SKM-1 (cell line): ENCODE measurements around the gene SLC16A11.
"Not testable (repeated sequence)": the region's sequence is repeated elsewhere in the genome, so short reads cannot be mapped to it uniquely, and the experiment has no call there.

Source experiments
- DNase-seq: peaks from one replicate; lab custom pipeline; 2025; ENCODE audit not compliant: unreplicated experiment; lab: John Stamatoyannopoulos, UW

The SLC16A11 gene

GRCh38 chr17:7011415-7011814, 32.5 kb downstream of the SLC16A11 start:
- no peak for DNase-seq

GRCh38 chr17:7010523-7010922, 33.4 kb downstream of the SLC16A11 start:
- no peak for DNase-seq

GRCh38 chr17:7007143-7007542, 36.7 kb downstream of the SLC16A11 start:
- DNase-seq: no peak

GRCh38 chr17:7005716-7006115, 38.2 kb downstream of the SLC16A11 start:
- DNase-seq: no peak

DNA sequence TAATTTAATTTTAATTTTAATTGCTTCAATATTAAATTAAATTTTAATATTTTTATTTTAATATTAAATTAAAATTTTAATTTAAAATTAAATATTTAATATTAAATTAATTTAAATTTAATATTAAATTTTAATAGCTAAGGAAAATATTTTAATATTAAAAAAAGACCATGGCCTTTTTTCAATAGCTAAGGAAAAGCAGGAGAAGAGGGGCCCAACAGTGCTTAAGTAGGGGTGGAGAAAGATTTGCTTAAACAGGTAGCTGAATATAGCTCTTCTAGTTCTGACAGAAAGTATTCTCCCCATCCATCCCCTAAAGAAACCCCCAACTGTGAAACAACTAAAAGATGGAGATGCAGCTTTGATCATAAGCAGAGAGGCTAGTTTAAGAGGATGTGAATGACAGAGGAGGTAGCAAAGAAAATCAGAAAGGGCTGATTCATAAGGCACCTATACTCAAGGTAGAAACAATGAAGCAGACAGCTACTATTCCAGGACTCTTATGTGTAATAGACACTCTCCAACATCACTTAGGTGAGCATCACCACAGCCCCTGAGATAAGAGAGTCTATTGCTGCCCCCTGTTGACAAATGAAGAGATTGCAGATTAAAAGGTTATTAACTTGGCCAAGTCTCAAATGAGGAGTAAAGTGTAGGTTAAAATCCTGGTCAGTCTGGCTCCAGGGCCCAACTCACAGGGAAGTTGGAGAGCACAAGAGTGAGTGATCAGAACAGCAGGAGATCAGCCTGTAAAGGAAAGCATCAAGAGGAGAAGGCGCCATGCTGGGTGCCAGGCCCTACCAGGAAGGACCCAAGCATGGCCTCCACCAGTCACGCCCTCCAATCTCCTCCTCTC, 39.3 kb downstream of the SLC16A11 start:
- DNase-seq: peak; percentile 7

- no peak for DNase-seq
These were observed 40.1 kb downstream of the SLC16A11 start for GRCh38 chr17:7003745-7004144.

DNA sequence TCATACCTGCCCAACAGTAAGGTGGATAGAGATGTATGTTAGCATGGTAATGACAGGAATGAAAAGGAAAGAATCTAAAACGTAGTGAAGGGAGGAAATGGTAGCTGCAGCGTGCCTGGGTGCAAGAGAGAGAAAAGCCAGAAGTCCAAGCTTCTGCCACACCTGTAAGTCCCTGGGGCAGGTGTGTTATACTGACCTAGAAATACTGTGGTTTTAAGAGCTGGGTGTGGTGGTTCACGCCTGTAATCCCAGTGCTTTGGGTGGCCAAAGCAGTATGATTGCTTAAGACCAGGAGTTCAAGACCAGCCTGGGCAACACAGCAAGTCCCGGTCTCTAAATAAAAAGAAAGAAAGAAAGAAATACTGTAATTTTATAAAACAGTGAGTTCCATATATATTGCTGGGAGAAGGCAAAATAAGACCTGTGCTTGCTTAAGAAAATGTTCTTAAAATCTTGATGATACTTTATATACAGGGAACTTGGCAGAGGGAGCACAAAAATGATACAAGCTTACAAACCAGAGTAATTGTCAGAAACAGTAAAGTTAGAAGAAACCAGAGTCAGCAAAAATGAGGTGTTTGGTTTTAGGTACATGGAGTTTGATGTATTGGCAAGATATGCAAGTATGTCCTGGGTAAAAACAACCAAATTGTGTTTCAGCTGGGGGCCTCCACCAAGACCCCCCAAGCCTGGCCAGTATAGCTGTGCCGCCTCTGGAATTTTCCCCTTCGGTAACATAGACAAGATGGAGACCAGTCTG, 41.4 kb downstream of the SLC16A11 start:
- DNase-seq: no peak

DNA sequence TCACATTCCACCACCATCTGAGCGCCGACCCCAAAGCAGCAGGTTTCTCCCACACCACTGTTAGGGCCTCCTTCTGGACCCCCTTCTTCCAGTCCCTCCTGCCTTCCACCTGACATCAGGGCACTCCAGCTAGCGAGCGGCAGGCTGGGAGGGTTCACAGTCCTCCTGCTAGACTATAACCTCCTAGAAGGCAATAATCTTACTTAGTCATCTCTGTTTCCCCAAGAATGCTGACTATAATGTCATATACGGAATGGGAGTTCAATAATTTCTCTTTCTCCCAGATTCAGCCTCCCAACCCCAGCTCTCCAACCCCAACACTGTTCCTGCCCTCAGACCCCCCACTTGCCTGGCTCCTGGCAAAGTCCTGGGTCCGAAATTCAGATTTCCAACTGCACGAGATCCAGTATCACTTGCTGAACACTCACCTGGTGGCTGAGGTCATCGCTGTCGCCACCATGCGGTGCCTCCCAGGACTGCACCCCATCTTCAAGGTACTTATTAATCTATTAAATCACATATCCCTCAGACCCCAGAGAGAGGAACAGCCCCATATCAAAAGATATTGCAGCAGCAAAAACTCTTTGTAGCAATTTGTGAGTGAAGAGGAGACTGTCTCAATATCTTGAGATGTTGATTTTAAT, 42.5 kb downstream of the SLC16A11 start:
- DNase-seq: peak; percentile 2

DNA sequence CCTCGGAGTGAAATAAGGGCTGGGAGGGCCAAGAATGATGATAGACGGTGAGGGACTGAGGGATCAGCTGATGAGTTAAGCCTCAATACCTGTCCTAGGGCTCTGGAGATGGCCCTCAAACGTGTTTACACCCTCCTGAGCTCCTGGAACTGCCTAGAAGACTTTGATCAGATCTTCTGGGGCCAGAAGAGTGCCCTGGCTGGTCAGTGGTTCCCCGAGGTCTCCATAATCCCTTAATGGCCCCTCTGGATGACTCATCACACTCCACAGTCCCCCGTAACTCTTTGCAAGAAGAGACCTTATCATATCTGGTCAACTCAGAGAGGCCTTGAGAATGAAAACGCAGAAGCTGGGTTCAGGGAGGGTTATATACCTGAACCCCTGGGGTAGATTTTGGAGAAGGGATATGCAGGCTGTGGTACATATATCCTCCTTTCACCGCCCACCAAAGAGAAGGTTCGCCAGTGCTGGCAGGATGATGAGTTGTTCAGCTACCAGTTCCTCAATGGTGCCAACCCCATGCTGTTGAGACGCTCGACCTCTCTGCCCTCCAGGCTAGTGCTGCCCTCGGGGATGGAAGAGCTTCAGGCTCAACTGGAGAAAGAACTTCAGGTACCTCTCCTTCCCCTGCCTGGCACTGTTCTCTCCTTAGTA, 44.9 kb downstream of the SLC16A11 start:
- DNase-seq: no peak

DNA sequence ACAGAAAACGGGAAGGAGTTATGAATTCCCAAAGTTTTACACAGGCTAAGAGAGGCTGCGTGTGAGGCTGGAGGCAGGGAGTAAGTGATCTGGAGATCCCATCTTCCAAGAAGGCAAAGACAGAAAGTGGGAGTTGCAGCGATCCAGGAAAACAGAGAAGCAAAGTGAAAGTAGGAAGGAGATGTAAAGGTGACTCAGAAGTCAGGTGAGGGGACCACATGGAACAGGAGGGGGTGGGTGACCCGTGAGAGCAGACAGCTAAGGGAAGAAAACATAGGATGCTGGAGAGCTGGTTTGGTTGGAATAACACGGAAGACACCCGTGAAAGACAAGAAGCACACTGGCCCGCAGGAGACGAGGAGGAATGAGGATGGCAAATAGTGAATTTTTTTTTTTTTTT, 46.7 kb downstream of the SLC16A11 start:
- no peak for DNase-seq

DNA sequence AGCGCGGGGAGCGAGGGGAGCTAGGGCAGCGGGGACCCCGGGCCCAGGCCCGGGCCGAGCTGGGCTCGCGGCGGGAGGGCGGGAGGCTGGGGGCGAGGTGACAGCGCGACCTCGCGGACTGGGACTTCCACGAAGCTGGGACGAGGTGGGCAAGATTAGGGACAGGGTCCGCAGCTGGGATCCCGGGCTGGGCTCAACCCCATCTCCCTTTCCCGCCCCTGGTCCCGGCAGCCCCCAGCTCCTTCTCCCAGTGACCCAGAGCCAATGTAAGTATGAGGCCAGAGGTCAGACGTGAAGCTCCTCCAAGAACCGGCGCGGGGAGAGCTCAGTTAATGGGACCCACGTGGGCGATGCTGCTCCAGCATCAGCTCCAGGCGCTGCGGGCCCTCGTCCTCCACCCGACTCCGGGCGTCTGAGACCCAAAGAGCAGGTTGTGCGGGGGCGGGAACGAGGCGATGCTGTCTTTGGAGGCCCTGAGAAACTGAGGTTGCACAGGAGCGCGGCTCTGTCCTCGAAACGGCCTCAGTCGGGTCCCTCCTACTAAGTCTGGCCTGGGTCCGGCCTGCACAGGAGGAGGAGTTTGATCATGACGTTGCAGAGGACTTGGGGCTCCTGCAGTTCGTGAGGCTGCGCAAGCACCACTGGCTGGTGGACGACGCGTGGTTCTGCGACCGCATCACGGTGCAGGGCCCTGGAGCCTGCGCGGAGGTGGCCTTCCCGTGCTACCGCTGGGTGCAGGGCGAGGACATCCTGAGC, 47.5 kb downstream of the SLC16A11 start:
- DNase-seq: no peak

GRCh38 chr17:6995500-6996255, 48.2 kb downstream of the SLC16A11 start, which contains the start of gene ALOX12:
Gene ALOX12, plus strand, starts transcription at chr17:6996049. Its CDS starts 69 bp downstream, at chr17:6996118.
- no peak for DNase-seq

DNA sequence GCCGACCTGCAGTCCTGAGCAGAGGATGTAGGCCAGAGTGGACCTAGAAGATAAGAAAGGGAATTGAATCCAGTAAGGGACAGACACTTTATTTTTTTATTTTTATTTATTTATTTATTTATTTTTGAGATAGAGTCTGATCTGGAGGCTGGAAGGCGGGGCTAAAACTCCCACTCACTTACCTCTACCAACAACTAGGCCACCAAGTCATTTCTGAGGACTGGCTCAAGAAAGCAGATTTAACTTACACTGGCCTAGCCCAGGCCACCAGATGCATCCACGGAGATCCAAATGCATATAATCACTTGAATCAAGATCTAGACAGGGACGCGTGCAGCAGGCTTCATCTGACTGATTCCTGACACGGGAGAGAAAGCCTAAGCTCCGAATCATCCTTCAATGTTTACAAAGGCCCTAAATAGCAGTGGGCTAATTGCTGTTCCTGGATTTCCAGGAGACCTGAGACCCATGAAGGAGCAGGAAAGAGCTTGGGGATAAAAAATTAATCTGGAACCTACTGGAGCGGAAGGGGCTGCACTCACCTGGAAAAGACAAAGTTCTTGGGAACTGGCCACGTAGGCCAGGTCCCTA, 49.1 kb downstream of the SLC16A11 start:
- DNase-seq: no peak

GRCh38 chr17:6994118-6994598, 49.7 kb downstream of the SLC16A11 start:
- DNase-seq: no peak

GRCh38 chr17:6993613-6994056, 50.3 kb downstream of the SLC16A11 start:
- DNase-seq: not testable (repeated sequence)
